Glutamatergic neuron (in vitro differentiated cells): ENCODE data around the gene ZFHX3. TPM values are rescaled to one million over a fixed set of nuclear protein-coding genes. Genes with fewer than 3 reads are reported as not detected.

Experiments used
- DNase-seq: peaks from one replicate; pipeline ENCODE4 v3.0.0; 2022
- H3K27ac Mint-ChIP-seq: one replicate; pipeline ENCODE4 v1.8.0; 2020; ENCODE audit warnings: mild to moderate bottlenecking, mixed read lengths, inconsistent platforms; ENCODE audit not compliant: unreplicated experiment
- H3K27me3 Mint-ChIP-seq: one replicate; pipeline ENCODE4 v1.8.0; 2020; ENCODE audit warnings: mild to moderate bottlenecking, moderate library complexity, mixed read lengths, inconsistent platforms; ENCODE audit not compliant: unreplicated experiment
- H3K36me3 Mint-ChIP-seq: one replicate; pipeline ENCODE4 v1.8.0; 2020; ENCODE audit warnings: mild to moderate bottlenecking, mixed read lengths, inconsistent platforms; ENCODE audit not compliant: unreplicated experiment
- H3K4me1 Mint-ChIP-seq: one replicate; pipeline ENCODE4 v1.8.0; 2020; ENCODE audit warnings: mild to moderate bottlenecking, low read depth, mixed read lengths, inconsistent platforms; ENCODE audit not compliant: unreplicated experiment
- H3K4me3 Mint-ChIP-seq: one replicate; pipeline ENCODE4 v1.8.0; 2020; ENCODE audit warnings: mild to moderate bottlenecking, mixed read lengths, inconsistent platforms; ENCODE audit not compliant: unreplicated experiment
- H3K9me3 Mint-ChIP-seq: one replicate; pipeline ENCODE4 v1.8.0; 2020; ENCODE audit warnings: mild to moderate bottlenecking, moderate library complexity, mixed read lengths, inconsistent platforms; ENCODE audit not compliant: unreplicated experiment
- CTCF ChIP-seq: fragments of 200-600 bp; sonication (generic); IDR thresholded peaks from one replicate; pipeline ENCODE4 v1.5.0; 2021; ENCODE audit not compliant: partially characterized antibody, unreplicated experiment
- total RNA-seq: library from RNA; stranded (reverse); fragmentation: NEBNext Ultra II Directional; extraction: Animal tissue kit (Norgen Biotek cat#: 25700); gene quantifications from one replicate; pipeline ENCODE4 v1.2.1, GENCODE V29; 2021; ENCODE audit not compliant: unreplicated experiment

Gene ZFHX3
- total RNA-seq, 1 donor from 2014 or later = 6.8 TPM

GRCh38 chr16:73065632-73066330, 17.9 kb upstream of the ZFHX3 start:
- peak overlapping the region; percentile 72 for H3K4me3 Mint-ChIP-seq
- H3K4me1 Mint-ChIP-seq = peaks cover 21% of the 10 kb centered on the region

GRCh38 chr16:73064994-73065545, 17.1 kb upstream of the ZFHX3 start:
- H3K27me3 Mint-ChIP-seq = peaks cover 42% of the 10 kb centered on the region
- peak overlapping the region; percentile 63 for H3K4me3 Mint-ChIP-seq
- DNase-seq = no peak
- peaks cover 17% of the 10 kb centered on the region for H3K4me1 Mint-ChIP-seq
- TF ChIP-seq CTCF = no peak
- peaks cover 8% of the 10 kb centered on the region for H3K9me3 Mint-ChIP-seq
- no peaks in the 10 kb centered on the region for H3K36me3 Mint-ChIP-seq
- H3K27ac Mint-ChIP-seq = no peak overlapping the region

More at GRCh38 chr16:73065632-73066330, 17.9 kb upstream of the ZFHX3 start:
- no peak for DNase-seq
- no peaks in the 10 kb centered on the region for H3K36me3 Mint-ChIP-seq
- peaks cover 8% of the 10 kb centered on the region for H3K9me3 Mint-ChIP-seq
- no peak overlapping the region for H3K27ac Mint-ChIP-seq
- peaks cover 43% of the 10 kb centered on the region for H3K27me3 Mint-ChIP-seq
- no peak for TF ChIP-seq CTCF

GRCh38 chr16:73064212-73064993, 16.5 kb upstream of the ZFHX3 start:
- Mint-ChIP-seq H3K4me1 (peaks cover 18% of the 10 kb centered on the region), H3K27ac (no peak overlapping the region), H3K4me3 (peak overlapping the region; percentile 28), H3K9me3 (peaks cover 12% of the 10 kb centered on the region), H3K27me3 (peaks cover 40% of the 10 kb centered on the region), H3K36me3 (no peaks in the 10 kb centered on the region)
- no peak for DNase-seq
- TF ChIP-seq CTCF = no peak

GRCh38 chr16:73063854-73064211, 15.9 kb upstream of the ZFHX3 start:
- H3K9me3 Mint-ChIP-seq = peaks cover 12% of the 10 kb centered on the region
- no peak for DNase-seq
- H3K4me3 Mint-ChIP-seq = peak overlapping the region; percentile 34
- peaks cover 39% of the 10 kb centered on the region for H3K27me3 Mint-ChIP-seq
- no peaks in the 10 kb centered on the region for H3K36me3 Mint-ChIP-seq
- H3K27ac Mint-ChIP-seq = no peak overlapping the region
- TF ChIP-seq CTCF = no peak
- H3K4me1 Mint-ChIP-seq = peaks cover 22% of the 10 kb centered on the region
